22Rv1 (cell line): Measurements from ENCODE around the gene MBD1.
A peak's percentile ranks its signal among the peaks of the same experiment; 100 is the strongest.
"Not testable (repeated sequence)": the region's sequence is repeated elsewhere in the genome, so short reads cannot be mapped to it uniquely, and the experiment has no call there.

Experiments
- H3K27ac ChIP-seq: fragments of 450-650 bp; 2 replicates; pipeline ENCODE4 v1.5.1; 2017
- ZFX ChIP-seq: fragments of 450-650 bp; IDR thresholded peaks from 2 replicates; pipeline ENCODE4 v1.6.1; 2017; ENCODE audit warnings: antibody characterized with exemption, borderline replicate concordance
- TF ChIP-seq, protein P1 (sequence below): fragments of 450-650 bp; IDR thresholded peaks from 2 replicates; pipeline ENCODE4 v1.5.1; 2017; ENCODE audit warnings: mild to moderate bottlenecking

MBD1 gene

DNA sequence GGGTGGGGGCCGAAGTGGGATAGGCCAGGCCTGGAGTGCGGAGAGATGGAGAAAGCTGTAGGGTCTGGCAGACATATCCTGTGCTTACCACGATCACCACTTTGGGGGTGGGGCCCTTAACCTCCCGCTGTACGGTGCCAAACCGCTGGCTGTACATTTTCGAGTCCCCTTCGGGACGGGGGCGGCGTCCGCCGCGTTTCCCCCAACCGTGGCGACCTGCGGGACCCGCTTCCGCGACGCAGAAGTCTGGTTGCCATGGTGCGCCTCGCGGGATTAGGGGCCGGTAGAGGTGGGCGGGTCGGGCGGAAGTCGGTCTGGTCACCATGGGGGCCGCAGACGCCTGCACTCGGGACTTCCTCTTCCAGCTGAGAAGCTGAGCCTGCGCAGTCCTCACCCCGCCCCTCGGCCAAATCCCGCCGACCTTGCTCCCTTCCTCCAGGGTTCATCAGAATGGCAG lies 15.0 kb downstream of the MBD1 start, which contains the start of gene CFAP53:
Gene CFAP53 (minus strand): TSS at position 248 of the 457 bp plus-strand sequence. CDS start 91 bp downstream, at position 157.
- TF ChIP-seq, protein P1, sequence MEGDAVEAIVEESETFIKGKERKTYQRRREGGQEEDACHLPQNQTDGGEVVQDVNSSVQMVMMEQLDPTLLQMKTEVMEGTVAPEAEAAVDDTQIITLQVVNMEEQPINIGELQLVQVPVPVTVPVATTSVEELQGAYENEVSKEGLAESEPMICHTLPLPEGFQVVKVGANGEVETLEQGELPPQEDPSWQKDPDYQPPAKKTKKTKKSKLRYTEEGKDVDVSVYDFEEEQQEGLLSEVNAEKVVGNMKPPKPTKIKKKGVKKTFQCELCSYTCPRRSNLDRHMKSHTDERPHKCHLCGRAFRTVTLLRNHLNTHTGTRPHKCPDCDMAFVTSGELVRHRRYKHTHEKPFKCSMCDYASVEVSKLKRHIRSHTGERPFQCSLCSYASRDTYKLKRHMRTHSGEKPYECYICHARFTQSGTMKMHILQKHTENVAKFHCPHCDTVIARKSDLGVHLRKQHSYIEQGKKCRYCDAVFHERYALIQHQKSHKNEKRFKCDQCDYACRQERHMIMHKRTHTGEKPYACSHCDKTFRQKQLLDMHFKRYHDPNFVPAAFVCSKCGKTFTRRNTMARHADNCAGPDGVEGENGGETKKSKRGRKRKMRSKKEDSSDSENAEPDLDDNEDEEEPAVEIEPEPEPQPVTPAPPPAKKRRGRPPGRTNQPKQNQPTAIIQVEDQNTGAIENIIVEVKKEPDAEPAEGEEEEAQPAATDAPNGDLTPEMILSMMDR, result no peak
- TF ChIP-seq ZFX, result no peak
- H3K27ac ChIP-seq, result peak within 1 kb of the TSS; percentile 32; the same call in 1 of the 2 replicates

DNA sequence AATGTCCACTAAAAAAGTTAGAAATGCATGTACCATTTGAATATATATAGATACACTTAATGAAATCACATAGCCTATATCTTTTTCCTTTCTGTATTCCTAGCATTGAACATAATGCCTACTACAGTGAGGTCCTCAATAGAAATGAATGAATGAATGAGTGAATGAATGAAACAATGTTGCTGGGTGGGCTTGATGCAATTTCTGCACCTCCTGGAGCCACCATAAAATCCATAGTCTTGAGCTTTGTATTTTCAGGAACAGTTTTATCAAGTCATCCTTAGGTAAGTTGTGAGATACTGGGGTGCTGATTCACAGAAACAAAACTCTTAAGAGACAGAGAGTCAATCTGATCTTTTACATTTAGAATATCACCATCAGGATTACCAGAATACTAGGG lies 18.3 kb downstream of the MBD1 start:
- H3K27ac ChIP-seq, result no peak overlapping the region
- no peak for TF ChIP-seq ZFX
- TF ChIP-seq, protein P1, result no peak

DNA sequence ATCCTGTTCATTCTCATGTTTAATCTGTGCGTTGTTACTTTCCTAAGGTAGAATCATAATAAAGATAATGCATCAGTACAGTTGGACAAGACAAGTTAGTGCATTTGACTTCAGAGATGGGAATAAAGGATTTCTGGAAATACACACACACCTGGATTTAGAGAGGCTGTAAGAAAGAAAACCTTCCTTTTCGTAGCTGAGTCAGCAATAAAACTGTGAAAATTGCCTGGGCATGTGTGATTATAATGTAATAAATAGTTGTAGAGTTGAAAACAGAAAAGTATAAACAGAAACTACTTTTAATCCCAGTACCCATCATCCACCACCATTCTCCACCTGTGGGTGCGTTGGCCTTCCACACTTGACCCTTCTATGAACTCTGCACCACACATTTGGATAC lies 30.4 kb downstream of the MBD1 start:
- no peak for TF ChIP-seq ZFX
- TF ChIP-seq, protein P1, result no peak
- H3K27ac ChIP-seq, result no peak overlapping the region

DNA sequence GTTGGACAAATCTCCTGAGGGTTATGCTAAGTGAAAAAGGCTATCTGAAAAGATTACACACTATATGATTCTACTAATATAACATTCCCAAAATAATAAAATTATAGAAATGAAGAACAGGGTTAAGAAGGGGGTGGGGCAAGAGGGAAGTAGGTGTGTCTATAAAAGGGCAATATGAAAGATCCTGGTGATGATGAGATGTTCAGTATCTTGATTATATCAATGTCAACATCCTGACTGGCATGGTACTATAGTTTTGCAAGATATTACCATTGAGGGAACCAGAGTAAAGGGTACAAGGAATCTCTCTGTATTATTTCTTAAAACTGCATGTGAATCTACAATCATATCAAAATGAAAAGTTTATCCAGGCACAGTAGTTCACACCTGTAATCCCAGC lies 31.7 kb downstream of the MBD1 start:
- no peak overlapping the region for H3K27ac ChIP-seq
- no peak for TF ChIP-seq ZFX
- TF ChIP-seq, protein P1, result no peak

DNA sequence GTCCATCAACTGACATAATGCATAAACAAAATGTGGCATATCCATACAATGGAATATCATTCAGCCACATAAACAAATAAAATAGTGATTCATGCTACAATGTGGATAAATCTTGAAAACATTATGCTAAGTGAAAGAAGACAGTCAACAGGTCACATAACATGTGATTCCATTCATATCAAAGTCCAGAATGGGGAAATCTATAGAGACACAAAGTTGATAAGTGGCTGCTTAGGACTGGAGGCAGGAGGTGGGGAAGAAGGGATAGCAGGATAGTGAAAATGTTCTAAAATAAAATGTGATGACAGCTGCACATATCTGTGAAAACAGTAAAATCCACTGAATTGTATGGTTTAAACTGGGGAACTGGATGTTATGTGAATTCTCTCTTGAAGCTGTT lies 33.8 kb downstream of the MBD1 start:
- TF ChIP-seq, protein P1, result no peak
- TF ChIP-seq ZFX, result no peak

DNA sequence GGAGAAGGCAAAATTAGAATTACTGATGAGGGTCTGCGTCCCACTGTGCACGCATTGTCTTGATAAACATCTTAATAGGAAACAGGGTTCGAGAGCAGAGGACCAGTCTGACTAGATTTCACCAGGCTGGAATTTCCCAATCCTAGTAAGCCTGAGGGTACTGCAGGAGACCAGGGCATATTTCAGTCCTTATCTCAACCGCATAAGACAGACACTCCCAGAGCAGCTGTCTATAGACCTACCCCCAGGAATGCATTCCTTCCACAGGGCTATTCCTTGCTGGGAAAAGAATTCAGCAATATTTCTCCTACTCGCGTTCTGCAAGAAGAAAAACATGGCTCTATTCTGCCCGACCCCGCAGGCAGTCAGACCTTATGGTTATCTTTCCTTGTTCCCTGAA lies 39.6 kb downstream of the MBD1 start:
- not testable (repeated sequence) for H3K27ac ChIP-seq

More for the DNA sequence above, 33.8 kb downstream of the MBD1 start:
- no peak overlapping the region for H3K27ac ChIP-seq

DNA sequence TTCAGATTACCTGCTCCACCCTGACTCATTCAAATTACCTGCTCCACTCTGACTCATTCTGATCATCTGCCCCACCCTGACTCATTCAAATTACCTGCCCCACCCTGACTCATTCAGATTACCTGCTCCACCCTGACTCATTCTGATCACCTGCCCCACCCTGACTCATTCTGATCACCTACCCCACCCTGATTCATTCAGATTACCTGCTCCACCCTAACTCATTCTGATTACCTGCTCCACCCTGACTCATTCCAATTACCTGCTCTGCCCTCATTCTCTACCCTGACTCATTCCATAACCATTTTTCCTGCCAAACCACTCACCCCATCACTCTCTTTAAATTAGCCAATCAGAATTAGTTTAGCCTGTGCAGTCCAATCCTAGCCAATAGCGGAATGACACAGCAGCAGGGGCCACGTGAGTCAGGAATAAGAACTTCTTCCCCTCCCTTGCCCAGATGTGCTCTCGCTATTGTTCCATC lies 41.2 kb downstream of the MBD1 start:
- H3K27ac ChIP-seq, result no peak overlapping the region
- TF ChIP-seq ZFX, result no peak
- TF ChIP-seq, protein P1, result no peak

DNA sequence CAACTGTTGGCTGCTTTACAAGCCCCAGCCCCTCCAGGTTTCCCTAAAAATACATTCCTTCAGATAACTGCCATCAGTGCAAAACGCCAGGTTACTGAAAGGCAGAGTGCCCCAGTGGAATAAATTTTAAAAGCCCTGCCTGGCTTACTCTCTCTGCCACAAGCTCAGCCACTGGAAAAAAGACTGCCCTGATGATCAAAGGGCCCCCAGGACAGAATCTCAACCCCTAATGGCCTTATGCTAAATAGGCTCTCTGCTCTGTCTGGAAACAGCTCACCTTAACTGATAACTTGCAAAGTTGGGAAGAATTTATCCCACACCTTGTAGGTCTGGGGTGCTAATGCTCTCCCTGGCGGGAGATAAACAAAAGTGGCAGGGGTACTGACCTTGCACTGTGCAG lies 48.9 kb downstream of the MBD1 start:
- no peak overlapping the region for H3K27ac ChIP-seq
- TF ChIP-seq, protein P1, result no peak
- no peak for TF ChIP-seq ZFX
